ENCODE data around the gene ANAPC16.
"Not testable (repeated sequence)": the region's sequence is repeated elsewhere in the genome, so short reads cannot be mapped to it uniquely, and the experiment has no call there.

ANAPC16 gene

DNA sequence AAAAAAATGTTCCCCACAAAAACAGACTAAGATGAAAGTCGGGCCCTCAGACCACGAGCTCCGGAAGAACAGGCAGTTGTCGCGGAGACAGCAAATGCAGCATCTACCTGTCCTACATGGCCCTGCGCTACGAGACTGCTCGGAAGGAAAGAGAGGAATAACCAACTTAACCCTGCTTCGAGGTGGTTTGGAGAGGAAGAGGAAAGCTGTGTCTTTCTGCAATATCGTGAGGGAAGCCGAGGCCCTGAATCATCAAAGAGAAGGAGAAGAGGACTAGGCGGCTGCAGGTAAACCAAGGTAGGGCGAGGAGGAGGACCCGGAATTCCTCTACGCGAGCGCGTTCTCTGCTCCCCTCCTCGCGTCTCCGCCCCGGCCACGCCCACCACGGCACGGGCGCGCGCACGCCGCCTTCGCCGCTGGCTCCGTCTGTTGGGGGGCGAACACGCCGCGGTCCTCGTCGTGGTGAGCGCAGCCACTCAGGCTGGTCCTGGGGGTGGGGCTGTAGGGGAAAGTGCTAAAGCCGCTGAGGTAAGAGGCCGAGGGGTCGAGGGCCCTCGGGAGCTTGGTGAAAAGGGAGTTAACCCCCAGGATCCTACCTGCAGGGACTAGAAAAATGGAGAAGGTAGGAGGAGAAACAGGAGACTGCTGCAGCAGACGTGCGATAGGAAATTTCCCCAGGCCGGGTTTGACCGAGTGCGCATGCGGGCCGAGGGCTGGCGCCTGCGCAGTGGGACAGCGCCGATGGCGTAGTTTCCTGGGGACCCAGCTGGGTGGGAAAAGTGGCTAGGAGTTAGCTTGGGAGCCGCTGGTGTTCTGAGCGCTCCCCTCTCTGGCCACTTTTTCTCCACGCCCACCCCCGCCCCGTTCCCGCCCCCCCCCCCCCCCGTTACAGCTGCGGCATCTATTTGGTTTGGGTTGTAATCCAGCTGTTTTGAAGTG is at the start of gene ANAPC16, which contains the start of gene ASCC1:
Gene ANAPC16 (plus strand): TSS at position 402 of the 939 bp plus-strand sequence. CDS start 7,903 bp downstream, outside the sequence.
Gene ASCC1 (minus strand): TSS at position 666 of the 939 bp plus-strand sequence. CDS start 2,978 bp downstream, outside the sequence.
- peak; percentile 98 for DNase-seq

- DNase-seq: no peak
Observed at GRCh38 chr10:72167118-72167517, 48.7 kb upstream of the ANAPC16 start.

GRCh38 chr10:72170263-72170662 is 45.5 kb upstream of the ANAPC16 start:
- DNase-seq: no peak

DNA sequence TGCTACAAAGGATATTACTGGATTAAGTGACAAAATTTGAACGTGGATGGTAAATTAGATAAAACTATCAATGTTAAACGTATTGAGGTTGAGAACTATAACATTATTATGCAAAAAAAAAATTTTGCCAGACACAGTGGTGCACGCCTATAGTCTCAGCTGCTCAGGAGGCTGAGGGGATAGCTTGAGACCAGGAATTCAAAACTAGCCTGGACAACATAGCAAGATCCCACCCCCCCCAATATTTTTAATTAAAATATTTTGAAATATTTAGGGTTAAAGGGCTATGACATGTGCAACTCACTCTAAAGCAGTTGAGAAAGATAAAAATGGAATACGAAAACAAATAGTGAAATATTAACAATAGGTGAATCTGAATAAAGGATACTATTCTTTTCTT is 45.1 kb upstream of the ANAPC16 start:
- DNase-seq: no peak

GRCh38 chr10:72171175-72171630 is 44.6 kb upstream of the ANAPC16 start:
- no peak for DNase-seq

DNA sequence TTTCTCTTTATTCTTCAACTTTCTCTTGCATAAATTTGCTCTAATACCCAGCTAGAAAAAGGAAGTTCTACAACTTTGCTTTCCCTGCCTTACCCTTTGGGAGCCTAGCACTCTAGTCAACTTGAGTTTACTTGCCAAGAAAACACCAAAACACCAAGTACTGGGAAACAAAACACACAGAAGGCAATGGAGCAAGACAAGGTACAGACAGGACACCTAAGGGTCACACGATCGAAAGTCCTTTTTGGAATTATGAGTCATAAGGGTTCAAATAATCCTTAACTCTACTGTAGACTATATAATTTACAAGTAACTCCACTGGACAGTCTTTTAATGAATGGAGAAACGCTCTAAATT is 42.6 kb upstream of the ANAPC16 start:
- no peak for DNase-seq

GRCh38 chr10:72173619-72174296 is 42.1 kb upstream of the ANAPC16 start:
- no peak for DNase-seq

DNA sequence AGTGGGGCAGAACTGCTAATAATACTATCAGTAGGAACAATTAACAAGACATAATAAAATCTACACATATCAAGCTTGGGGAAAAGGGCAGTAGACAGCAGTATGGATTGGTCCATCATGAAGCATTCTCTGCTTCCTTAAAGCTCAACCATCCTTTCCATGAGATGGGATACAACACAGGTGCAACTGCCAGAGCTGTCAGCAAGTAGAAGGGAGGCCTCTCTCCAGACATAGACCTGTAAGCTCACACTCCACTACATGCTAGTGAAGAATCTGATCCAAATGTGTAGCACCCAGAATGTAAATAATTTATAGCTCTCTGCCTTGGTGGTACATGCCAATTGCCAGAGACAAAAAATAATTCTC is 41.5 kb upstream of the ANAPC16 start:
- DNase-seq: no peak

DNA sequence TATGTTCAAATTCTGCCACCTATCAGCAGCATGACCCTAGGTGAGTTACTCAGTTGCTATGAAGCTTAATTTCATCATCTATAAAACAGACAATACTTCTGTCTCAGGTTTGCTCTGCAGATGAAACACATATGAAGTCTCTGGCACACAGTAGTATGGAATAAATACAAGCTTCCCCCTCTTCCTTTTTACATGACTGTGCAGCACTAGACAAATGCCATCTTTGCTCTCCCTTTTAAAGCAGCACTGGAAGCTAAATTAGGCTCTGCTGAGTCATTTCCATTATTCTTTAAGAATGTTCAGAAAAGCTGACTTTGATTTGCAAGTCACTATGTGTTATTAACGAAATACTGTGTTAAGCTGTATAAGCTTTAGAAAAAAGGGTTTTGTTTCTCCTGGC is 40.7 kb upstream of the ANAPC16 start:
- DNase-seq: no peak

DNA sequence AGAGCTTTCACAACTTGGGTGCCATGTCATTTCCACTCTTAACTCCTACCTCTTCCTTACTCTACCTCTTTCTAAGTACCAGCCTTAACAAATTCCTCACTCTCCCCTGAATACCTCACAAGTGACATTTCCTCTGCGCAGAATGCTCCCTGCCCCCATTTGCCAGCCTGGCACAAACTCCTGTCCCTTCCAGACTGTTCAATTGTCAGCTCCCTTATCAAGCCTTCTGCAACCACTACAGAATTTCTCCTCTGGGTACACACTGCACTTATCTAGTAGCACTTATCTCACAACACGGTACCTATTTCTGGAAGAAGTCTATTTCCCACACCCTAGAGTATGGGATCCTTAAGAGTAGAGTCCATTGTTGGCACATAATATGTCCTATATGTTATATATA is 39.1 kb upstream of the ANAPC16 start:
- no peak for DNase-seq

GRCh38 chr10:72177454-72177853 is 38.4 kb upstream of the ANAPC16 start:
- DNase-seq: no peak

GRCh38 chr10:72184156-72184555 is 31.7 kb upstream of the ANAPC16 start:
- DNase-seq: no peak

DNA sequence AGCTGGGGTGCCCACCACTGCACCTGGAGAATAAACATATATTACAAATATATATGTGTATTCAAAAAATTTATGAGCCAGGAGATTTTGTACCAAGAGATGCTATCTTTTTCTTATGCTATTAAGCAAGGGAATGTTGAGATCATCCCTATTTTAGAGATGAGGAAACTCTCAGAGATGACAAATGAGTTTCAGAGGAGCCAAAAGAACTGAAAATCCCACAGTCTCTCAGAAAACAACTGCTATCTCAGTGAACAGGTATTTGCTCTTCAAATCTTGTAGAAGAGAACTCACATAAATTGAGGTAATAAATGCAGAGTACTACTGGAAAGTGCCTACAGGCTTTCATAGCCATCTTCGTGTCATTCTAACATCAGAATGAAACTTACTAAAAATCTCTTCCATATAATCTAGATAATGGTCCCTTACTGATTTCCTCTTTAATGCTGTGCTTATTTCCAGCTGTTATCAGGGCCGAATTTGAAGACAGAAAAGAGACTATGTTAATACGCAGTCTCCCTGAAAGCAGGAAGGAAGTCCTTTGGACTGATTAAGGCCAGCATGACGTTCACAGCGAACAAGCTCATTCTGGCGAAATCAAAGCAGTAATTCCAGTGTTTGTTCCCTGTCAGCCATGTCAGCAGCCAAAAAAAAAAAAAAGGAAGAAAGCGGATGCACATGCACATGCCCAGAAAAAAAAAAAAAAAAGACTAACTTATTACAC is 29.4 kb upstream of the ANAPC16 start:
- DNase-seq: no peak

GRCh38 chr10:72186982-72187330 is 28.9 kb upstream of the ANAPC16 start:
- DNase-seq: no peak

GRCh38 chr10:72194949-72195348 is 20.9 kb upstream of the ANAPC16 start:
- no peak for DNase-seq

DNA sequence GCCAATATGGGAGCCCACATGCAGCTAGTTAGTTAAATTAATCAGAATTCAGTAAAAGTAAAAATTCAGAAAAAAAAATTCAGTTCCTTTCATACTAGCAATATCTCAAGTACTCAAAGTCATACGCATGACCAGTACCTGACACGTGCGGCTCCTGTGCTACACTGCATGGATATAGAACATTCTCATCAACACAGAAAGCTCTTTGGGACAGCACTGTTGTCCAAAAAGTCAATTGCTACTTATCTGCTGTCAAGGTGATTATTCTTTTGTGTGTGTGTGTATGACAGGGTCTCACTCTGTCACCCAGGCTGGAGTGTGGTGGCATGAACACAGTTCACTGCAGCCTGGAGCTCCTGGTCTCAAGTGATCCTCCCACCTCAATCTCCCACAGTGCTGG is 14.9 kb upstream of the ANAPC16 start:
- no peak for DNase-seq

DNA sequence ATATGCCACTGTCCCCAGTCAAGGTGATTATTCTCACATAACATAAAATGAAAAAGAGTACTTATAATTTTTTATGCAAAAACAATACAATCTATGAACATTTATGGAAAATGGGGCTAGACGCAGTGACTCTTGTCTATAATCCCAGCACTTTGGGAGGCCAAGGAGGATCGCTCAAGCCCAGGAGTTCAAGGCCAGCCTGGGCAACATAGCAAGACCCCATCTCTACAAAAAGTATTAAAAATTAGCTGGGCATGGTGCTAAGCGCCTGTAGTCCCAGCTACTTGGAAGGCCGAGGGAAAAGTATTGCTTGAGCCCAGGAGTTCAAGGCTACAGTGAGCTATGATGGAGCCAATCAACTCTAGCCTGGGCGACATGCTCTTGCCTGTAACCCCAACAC is 14.5 kb upstream of the ANAPC16 start:
- DNase-seq: no peak

GRCh38 chr10:72204296-72204695 is 11.5 kb upstream of the ANAPC16 start:
- DNase-seq: no peak

- DNase-seq: no peak
Observed at GRCh38 chr10:72204724-72205123, 11.1 kb upstream of the ANAPC16 start.

DNA sequence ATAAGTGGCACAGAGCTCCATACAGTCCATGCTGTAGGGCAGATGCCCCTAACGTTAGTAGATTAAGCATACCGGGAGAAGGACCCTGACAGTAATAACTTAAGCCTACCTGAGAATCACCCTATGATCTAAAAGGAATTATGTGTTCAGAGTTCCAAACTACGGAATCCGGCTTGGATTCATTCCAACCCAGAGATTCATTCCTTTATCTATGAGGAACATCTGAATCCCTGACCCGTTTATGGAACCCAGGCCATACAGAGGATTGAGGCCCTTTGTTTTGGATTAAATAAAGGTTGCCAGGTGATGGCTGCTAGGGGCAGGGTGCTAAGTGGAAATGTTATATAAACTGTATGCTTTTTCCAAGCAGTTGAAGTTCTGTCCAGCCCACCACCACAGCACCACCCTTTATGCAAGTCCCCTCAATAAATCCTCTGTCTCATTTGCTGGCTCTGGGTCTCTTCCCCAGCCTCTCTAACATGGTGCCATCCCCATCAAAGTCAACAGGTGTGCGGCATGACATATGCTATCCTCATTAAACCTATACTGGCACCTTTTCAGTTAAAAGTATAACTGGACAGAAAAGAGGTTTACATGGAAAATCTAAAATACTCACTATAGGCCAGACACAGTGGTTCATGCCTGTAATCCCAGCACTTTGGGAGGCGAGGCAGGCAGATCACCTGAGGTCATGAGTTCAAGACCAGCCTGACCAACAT is 9.1 kb upstream of the ANAPC16 start:
- no peak for DNase-seq

GRCh38 chr10:72208526-72208925 is 7.3 kb upstream of the ANAPC16 start:
- DNase-seq: not testable (repeated sequence)

GRCh38 chr10:72211381-72211780 is 4.4 kb upstream of the ANAPC16 start:
- not testable (repeated sequence) for DNase-seq

DNA sequence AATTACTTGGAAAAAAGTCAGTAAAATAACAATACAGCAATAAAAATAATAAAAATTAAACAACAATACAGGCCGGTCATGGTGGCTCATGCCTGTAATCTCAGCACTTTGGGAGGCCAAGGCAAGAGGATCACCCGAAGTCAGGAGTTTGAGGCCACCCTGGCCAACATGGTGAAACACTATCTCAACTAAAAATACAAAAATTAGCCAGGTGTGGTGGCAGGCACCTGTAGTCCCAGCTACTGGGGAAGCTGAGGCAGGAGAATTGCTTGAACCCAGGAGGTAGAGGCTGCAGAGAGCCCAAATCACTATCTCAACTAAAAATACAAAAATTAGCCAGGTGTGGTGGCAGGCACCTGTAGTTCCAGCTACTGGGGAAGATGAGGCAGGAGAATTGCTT is 4.0 kb upstream of the ANAPC16 start:
- DNase-seq: not testable (repeated sequence)
